HEK293 (cell line): ENCODE measurements around the gene FRMD4A.

Experiments
- CTCF ChIA-PET: fragments of 350-600 bp; formaldehyde crosslinking; extraction: SDS; loops from one replicate; lab custom pipeline; 2021; ENCODE audit warnings: antibody characterized with exemption; lab: Yijun Ruan, JAX
- POLR2A ChIA-PET: fragments of 300-600 bp; formaldehyde crosslinking; extraction: SDS; loops from one replicate; lab custom pipeline; 2020; ENCODE audit warnings: antibody characterized with exemption, inconsistent platforms; lab: Yijun Ruan, JAX
- H3K27ac ChIP-seq: fragments of 200-500 bp; sonication (Bioruptor generic); 2 replicates; pipeline ENCODE4 v1.5.1; 2014; ENCODE audit warnings: low read depth, low read length, control low read depth, inconsistent platforms; ENCODE audit errors: extremely low read depth
- H3K36me3 ChIP-seq, 2 experiments: fragments of 200-500 bp in 1 of 2; sonication (Bioruptor generic) in 1 of 2; 1 replicate in 1 of 2; 2 replicates in 1 of 2; pipeline ENCODE4 v1.5.1; 2014 to 2017; ENCODE audit warnings: inconsistent platforms in 2 of 2, low read length in 2 of 2; ENCODE audit not compliant: control insufficient read depth in 2 of 2, insufficient read depth in 1 of 2
- H3K4me1 ChIP-seq: fragments of 200-500 bp; sonication (Bioruptor generic); 2 replicates; pipeline ENCODE4 v1.5.1; 2014; ENCODE audit warnings: mild to moderate bottlenecking, low read length, inconsistent platforms; ENCODE audit not compliant: control insufficient read depth, insufficient read depth
- H3K4me3 ChIP-seq: 2 replicates; pipeline ENCODE4 v1.5.1; 2011; ENCODE audit warnings: low read depth, mild to moderate bottlenecking, control low read depth, low read length, moderate library complexity
- H3K9me3 ChIP-seq: fragments of 200-500 bp; sonication (Bioruptor generic); 2 replicates; pipeline ENCODE4 v1.5.1; 2014; ENCODE audit warnings: low read depth, low read length, inconsistent platforms; ENCODE audit not compliant: control insufficient read depth, insufficient read depth
- SALL2 ChIP-seq: fragments of 450-650 bp; formaldehyde crosslinking; IDR thresholded peaks from 2 replicates; pipeline ENCODE4 v1.5.0; 2017; ENCODE audit warnings: missing biosample characterization, mild to moderate bottlenecking, missing genetic modification characterization, borderline replicate concordance
- TRIM28 ChIP-seq: IDR thresholded peaks from 2 replicates; pipeline ENCODE4 v1.6.1; 2011; ENCODE audit warnings: low read length, control low read depth, borderline replicate concordance
- ZNF140 ChIP-seq: fragments of 450-650 bp; formaldehyde crosslinking; IDR thresholded peaks from 2 replicates; pipeline ENCODE4 v1.5.1; 2016; ENCODE audit warnings: missing biosample characterization, missing genetic modification characterization
- ZNF174 ChIP-seq: fragments of 450-650 bp; formaldehyde crosslinking; IDR thresholded peaks from 2 replicates; pipeline ENCODE4 v1.5.0; 2017; ENCODE audit warnings: missing biosample characterization, mild to moderate bottlenecking, missing genetic modification characterization
- ZNF24 ChIP-seq: fragments of 450-650 bp; formaldehyde crosslinking; IDR thresholded peaks from 2 replicates; pipeline ENCODE4 v1.5.1; 2016; ENCODE audit warnings: missing biosample characterization, missing genetic modification characterization
- ZNF292 ChIP-seq: fragments of 450-650 bp; formaldehyde crosslinking; IDR thresholded peaks from 2 replicates; pipeline ENCODE4 v1.5.1; 2016; ENCODE audit warnings: low read depth, missing biosample characterization, missing genetic modification characterization, borderline replicate concordance
- ZNF433 ChIP-seq: fragments of 450-650 bp; formaldehyde crosslinking; IDR thresholded peaks from 2 replicates; pipeline ENCODE4 v1.5.1; 2016; ENCODE audit warnings: missing biosample characterization, missing genetic modification characterization, low read depth
- ZNF654 ChIP-seq: fragments of 450-650 bp; formaldehyde crosslinking; IDR thresholded peaks from 2 replicates; pipeline ENCODE4 v1.5.1; 2016; ENCODE audit warnings: low read depth, missing biosample characterization, missing genetic modification characterization
- ZNF658 ChIP-seq: fragments of 450-650 bp; formaldehyde crosslinking; IDR thresholded peaks from 2 replicates; pipeline ENCODE4; 2016; ENCODE audit warnings: missing biosample characterization, missing genetic modification characterization
- ZNF660 ChIP-seq: fragments of 450-650 bp; IDR thresholded peaks from 2 replicates; pipeline ENCODE4 v1.5.1; 2018; ENCODE audit warnings: missing biosample characterization, mild to moderate bottlenecking, missing genetic modification characterization
- ZNF677 ChIP-seq: fragments of 450-650 bp; IDR thresholded peaks from 2 replicates; pipeline ENCODE4 v1.5.0; 2018; ENCODE audit warnings: missing biosample characterization, mild to moderate bottlenecking, missing genetic modification characterization, moderate library complexity
- ZNF747 ChIP-seq: fragments of 450-650 bp; formaldehyde crosslinking; IDR thresholded peaks from 2 replicates; pipeline ENCODE4 v1.5.1; 2016; ENCODE audit warnings: missing biosample characterization, missing genetic modification characterization
- ZNF76 ChIP-seq: fragments of 450-650 bp; formaldehyde crosslinking; IDR thresholded peaks from 2 replicates; pipeline ENCODE4; 2016; ENCODE audit warnings: low read depth, missing biosample characterization, missing genetic modification characterization, borderline replicate concordance
- ZNF791 ChIP-seq: fragments of 450-650 bp; formaldehyde crosslinking; IDR thresholded peaks from 2 replicates; pipeline ENCODE4 v1.5.1; 2016; ENCODE audit warnings: missing biosample characterization, missing genetic modification characterization
- TF ChIP-seq, protein P1 (sequence below): fragments of 450-650 bp; formaldehyde crosslinking; IDR thresholded peaks from 2 replicates; pipeline ENCODE4 v1.5.1; 2016; ENCODE audit warnings: missing biosample characterization, missing genetic modification characterization
- TF ChIP-seq, protein P2 (sequence below): fragments of 450-650 bp; formaldehyde crosslinking; IDR thresholded peaks from 2 replicates; pipeline ENCODE4; 2016; ENCODE audit warnings: missing biosample characterization, missing genetic modification characterization
- TF ChIP-seq, protein P3 (sequence below): fragments of 450-650 bp; formaldehyde crosslinking; IDR thresholded peaks from 2 replicates; pipeline ENCODE4 v1.5.1; 2016; ENCODE audit warnings: missing biosample characterization, missing genetic modification characterization
- TF ChIP-seq, protein P4 (sequence below): fragments of 450-650 bp; formaldehyde crosslinking; IDR thresholded peaks from 2 replicates; pipeline ENCODE4 v1.5.1; 2016; ENCODE audit warnings: missing biosample characterization, missing genetic modification characterization
- TF ChIP-seq, protein P5 (sequence below): fragments of 450-650 bp; formaldehyde crosslinking; conservative IDR thresholded peaks from 2 replicates; pipeline ENCODE4 v1.5.1; 2016; ENCODE audit warnings: low read depth, missing biosample characterization, missing genetic modification characterization

FRMD4A gene

DNA sequence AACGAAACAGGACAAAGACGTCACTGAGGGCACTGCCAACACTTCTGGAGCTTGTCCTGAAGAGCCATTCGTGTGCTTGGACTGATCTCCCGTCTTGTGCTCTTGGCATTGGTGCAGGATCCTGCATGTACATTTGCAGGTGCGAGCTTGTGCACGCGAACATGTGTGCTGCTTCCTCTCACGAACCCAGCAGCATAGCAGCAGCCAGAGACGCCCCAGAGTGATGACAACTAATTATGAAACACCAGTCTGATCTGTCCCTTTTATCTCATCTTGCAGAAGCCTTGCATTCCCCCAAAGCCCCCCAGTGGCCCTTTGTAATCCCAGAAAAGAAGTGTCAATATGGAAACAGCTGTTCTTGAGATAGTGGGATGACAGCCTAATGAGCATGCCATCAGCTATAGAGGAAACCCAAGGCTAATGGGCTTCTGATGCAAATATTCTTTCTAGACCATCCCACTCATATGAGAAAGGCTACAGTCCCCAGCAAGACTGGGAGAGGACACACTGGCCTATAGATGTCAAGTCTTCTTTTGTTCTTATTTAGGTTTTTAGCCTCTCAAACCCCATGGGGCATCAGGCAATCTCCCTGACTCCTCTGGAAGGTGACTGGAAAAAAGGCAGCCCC lies 310.6 kb downstream of the FRMD4A start:
- TF ChIP-seq ZNF791 (tag by site-specific recombination): no peak
- TF ChIP-seq, protein P1, sequence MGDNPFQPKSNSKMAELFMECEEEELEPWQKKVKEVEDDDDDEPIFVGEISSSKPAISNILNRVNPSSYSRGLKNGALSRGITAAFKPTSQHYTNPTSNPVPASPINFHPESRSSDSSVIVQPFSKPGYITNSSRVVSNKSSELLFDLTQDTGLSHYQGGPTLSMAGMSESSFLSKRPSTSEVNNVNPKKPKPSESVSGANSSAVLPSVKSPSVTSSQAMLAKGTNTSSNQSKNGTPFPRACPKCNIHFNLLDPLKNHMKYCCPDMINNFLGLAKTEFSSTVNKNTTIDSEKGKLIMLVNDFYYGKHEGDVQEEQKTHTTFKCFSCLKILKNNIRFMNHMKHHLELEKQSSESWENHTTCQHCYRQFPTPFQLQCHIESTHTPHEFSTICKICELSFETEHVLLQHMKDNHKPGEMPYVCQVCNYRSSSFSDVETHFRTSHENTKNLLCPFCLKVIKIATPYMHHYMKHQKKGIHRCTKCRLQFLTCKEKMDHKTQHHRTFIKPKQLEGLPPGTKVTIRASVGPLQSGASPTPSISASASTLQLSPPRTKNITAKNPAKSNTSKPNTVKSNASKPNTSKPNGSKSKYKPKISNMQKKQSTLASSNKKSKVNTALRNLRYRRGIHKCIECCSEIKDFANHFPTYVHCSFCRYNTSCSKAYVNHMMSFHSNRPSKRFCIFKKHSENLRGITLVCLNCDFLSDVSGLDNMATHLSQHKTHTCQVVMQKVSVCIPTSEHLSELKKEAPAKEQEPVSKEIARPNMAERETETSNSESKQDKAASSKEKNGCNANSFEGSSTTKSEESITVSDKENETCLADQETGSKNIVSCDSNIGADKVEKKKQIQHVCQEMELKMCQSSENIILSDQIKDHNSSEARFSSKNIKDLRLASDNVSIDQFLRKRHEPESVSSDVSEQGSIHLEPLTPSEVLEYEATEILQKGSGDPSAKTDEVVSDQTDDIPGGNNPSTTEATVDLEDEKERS: no peak
- TF ChIP-seq ZNF660 (tag by site-specific recombination): no peak
- no peak for TF ChIP-seq ZNF174 (tag by site-specific recombination)
- TF ChIP-seq, protein P2, sequence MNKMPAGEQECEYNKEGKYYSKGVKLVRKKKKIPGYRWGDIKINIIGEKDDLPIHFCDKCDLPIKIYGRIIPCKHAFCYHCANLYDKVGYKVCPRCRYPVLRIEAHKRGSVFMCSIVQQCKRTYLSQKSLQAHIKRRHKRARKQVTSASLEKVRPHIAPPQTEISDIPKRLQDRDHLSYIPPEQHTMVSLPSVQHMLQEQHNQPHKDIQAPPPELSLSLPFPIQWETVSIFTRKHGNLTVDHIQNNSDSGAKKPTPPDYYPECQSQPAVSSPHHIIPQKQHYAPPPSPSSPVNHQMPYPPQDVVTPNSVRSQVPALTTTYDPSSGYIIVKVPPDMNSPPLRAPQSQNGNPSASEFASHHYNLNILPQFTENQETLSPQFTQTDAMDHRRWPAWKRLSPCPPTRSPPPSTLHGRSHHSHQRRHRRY (tag by site-specific recombination): no peak
- TF ChIP-seq, protein P3, sequence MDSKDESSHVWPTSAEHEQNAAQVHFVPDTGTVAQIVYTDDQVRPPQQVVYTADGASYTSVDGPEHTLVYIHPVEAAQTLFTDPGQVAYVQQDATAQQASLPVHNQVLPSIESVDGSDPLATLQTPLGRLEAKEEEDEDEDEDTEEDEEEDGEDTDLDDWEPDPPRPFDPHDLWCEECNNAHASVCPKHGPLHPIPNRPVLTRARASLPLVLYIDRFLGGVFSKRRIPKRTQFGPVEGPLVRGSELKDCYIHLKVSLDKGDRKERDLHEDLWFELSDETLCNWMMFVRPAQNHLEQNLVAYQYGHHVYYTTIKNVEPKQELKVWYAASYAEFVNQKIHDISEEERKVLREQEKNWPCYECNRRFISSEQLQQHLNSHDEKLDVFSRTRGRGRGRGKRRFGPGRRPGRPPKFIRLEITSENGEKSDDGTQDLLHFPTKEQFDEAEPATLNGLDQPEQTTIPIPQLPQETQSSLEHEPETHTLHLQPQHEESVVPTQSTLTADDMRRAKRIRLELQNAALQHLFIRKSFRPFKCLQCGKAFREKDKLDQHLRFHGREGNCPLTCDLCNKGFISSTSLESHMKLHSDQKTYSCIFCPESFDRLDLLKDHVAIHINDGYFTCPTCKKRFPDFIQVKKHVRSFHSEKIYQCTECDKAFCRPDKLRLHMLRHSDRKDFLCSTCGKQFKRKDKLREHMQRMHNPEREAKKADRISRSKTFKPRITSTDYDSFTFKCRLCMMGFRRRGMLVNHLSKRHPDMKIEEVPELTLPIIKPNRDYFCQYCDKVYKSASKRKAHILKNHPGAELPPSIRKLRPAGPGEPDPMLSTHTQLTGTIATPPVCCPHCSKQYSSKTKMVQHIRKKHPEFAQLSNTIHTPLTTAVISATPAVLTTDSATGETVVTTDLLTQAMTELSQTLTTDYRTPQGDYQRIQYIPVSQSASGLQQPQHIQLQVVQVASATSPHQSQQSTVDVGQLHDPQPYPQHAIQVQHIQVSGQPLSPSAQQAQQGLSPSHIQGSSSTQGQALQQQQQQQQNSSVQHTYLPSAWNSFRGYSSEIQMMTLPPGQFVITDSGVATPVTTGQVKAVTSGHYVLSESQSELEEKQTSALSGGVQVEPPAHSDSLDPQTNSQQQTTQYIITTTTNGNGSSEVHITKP (tag by site-specific recombination): no peak
- TF ChIP-seq, protein P4, sequence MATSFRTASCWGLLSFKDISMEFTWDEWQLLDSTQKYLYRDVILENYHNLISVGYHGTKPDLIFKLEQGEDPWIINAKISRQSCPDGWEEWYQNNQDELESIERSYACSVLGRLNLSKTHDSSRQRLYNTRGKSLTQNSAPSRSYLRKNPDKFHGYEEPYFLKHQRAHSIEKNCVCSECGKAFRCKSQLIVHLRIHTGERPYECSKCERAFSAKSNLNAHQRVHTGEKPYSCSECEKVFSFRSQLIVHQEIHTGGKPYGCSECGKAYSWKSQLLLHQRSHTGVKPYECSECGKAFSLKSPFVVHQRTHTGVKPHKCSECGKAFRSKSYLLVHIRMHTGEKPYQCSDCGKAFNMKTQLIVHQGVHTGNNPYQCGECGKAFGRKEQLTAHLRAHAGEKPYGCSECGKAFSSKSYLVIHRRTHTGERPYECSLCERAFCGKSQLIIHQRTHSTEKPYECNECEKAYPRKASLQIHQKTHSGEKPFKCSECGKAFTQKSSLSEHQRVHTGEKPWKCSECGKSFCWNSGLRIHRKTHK (tag by site-specific recombination): no peak
- TF ChIP-seq ZNF140 (tag by site-specific recombination): no peak
- TF ChIP-seq ZNF292 (tag by site-specific recombination): no peak
- no peak for TF ChIP-seq ZNF654
- no peak for TF ChIP-seq SALL2 (tag by site-specific recombination)
- TF ChIP-seq ZNF24 (tag by site-specific recombination): no peak
- TF ChIP-seq ZNF677 (tag by site-specific recombination): no peak
- TF ChIP-seq ZNF658 (tag by site-specific recombination): no peak
- TF ChIP-seq ZNF747 (tag by site-specific recombination): no peak
- TF ChIP-seq, protein P5, sequence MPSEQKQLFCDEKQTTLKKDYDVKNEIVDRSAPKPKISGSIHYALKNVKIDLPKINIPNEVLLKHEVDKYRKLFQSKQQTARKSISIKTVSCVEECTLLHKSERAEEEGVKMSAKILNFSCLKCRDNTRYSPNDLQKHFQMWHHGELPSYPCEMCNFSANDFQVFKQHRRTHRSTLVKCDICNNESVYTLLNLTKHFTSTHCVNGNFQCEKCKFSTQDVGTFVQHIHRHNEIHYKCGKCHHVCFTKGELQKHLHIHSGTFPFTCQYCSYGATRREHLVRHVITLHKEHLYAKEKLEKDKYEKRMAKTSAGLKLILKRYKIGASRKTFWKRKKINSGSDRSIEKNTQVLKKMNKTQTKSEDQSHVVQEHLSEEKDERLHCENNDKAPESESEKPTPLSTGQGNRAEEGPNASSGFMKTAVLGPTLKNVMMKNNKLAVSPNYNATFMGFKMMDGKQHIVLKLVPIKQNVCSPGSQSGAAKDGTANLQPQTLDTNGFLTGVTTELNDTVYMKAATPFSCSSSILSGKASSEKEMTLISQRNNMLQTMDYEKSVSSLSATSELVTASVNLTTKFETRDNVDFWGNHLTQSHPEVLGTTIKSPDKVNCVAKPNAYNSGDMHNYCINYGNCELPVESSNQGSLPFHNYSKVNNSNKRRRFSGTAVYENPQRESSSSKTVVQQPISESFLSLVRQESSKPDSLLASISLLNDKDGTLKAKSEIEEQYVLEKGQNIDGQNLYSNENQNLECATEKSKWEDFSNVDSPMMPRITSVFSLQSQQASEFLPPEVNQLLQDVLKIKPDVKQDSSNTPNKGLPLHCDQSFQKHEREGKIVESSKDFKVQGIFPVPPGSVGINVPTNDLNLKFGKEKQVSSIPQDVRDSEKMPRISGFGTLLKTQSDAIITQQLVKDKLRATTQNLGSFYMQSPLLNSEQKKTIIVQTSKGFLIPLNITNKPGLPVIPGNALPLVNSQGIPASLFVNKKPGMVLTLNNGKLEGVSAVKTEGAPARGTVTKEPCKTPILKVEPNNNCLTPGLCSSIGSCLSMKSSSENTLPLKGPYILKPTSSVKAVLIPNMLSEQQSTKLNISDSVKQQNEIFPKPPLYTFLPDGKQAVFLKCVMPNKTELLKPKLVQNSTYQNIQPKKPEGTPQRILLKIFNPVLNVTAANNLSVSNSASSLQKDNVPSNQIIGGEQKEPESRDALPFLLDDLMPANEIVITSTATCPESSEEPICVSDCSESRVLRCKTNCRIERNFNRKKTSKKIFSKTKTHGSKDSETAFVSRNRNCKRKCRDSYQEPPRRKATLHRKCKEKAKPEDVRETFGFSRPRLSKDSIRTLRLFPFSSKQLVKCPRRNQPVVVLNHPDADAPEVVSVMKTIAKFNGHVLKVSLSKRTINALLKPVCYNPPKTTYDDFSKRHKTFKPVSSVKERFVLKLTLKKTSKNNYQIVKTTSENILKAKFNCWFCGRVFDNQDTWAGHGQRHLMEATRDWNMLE (tag by site-specific recombination): no peak
- TF ChIP-seq ZNF433 (tag by site-specific recombination): no peak
- TF ChIP-seq TRIM28: no peak
- no peak for TF ChIP-seq ZNF76
- H3K4me1 ChIP-seq: peaks cover 3% of the 10 kb centered on the region; the same call in 1 of the 2 replicates
- no peak overlapping the region for H3K27ac ChIP-seq
- no peaks in the 10 kb centered on the region for H3K36me3 ChIP-seq
- ChIA-PET POLR2A (no interaction called here), CTCF (interaction anchor here (1.6 kb wide), 1 partner anchor 13 kb away, joined by 11 read pairs; no protein-coding TSS in a partner anchor)
- no peaks in the 10 kb centered on the region for H3K9me3 ChIP-seq
- H3K4me3 ChIP-seq: no peak overlapping the region
